AG04449 (cell line): ENCODE results near the gene NTRK2.

Source experiments
- CTCF ChIA-PET: fragments of 350-600 bp; formaldehyde crosslinking; extraction: SDS; loops from one replicate; lab custom pipeline; 2021; ENCODE audit warnings: antibody characterized with exemption; lab: Yijun Ruan, JAX
- POLR2A ChIA-PET: fragments of 400-600, 350-600 bp; formaldehyde crosslinking; extraction: SDS; loops from one replicate; lab custom pipeline; 2020; ENCODE audit warnings: antibody characterized with exemption, inconsistent platforms; lab: Yijun Ruan, JAX
- DNase-seq: peaks from one replicate; pipeline ENCODE4 v3.0.0-alpha.2; 2010; ENCODE audit warnings: low read depth, low spot score
- H3K4me3 ChIP-seq: 2 replicates; pipeline ENCODE4 v1.5.1; 2011; ENCODE audit warnings: low read depth, mild to moderate bottlenecking, control low read depth, low read length
- CTCF ChIP-seq: IDR thresholded peaks from one replicate; pipeline ENCODE4 v1.5.1; 2011; ENCODE audit warnings: mild to moderate bottlenecking, moderate library complexity, low read length, control low read depth, inconsistent platforms; ENCODE audit not compliant: insufficient read depth; ENCODE audit errors: missing control alignments

The NTRK2 gene

GRCh38 chr9:84975926-84976325 lies 306.4 kb downstream of the NTRK2 start:
- no peak overlapping the region for H3K4me3 ChIP-seq
- POLR2A ChIA-PET, result no interaction called here
- DNase-seq, result no peak
- TF ChIP-seq CTCF, result no peak
- CTCF ChIA-PET, result no interaction called here

DNA sequence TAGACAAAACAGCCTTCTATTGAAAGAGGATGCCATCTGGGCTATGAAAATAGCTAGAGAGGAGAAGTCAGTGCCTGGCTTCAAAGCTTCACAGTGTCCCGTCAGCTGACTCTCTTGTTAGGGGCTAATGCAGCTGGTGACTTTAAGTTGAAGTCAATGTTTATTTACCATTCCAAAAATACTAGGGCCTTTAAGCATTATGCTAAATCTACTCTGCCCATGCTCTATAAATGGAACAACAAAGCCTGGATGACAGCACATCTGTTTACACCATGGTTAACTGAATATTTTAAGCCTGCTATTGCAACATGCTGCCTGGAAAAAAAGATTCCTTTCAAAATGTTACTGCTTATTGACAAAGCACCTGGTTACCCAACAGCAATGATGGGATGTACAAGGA lies 309.1 kb downstream of the NTRK2 start:
- H3K4me3 ChIP-seq, result no peak overlapping the region
- no peak for DNase-seq
- ChIA-PET CTCF (no interaction called here), POLR2A (no interaction called here)
- TF ChIP-seq CTCF, result no peak

- CTCF ChIA-PET, result no interaction called here
- no peak for DNase-seq
- no peak overlapping the region for H3K4me3 ChIP-seq
- POLR2A ChIA-PET, result no interaction called here
- no peak for TF ChIP-seq CTCF
Observed at GRCh38 chr9:84983749-84984148, 314.2 kb downstream of the NTRK2 start.

DNA sequence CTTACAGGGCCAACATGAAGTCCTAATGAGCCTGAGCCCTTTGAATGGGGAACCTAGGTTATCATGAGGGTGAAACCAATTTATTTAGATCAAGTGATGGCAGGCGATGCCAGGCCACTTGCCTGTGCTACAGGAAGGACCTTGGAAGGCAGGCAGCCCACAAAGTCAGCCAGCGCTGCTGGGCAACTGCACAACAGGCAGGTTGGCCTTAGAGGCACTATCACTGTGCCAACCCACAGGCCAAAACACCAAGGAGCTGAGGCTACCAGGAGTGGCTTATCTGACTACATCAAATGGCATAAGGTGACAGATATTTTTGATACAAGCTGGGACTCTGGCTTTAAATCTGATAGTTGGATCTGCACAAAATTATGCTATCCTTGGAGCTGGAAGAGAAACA lies 319.1 kb downstream of the NTRK2 start:
- POLR2A ChIA-PET, result no interaction called here
- no peak overlapping the region for H3K4me3 ChIP-seq
- TF ChIP-seq CTCF, result no peak
- CTCF ChIA-PET, result no interaction called here
- DNase-seq, result no peak

DNA sequence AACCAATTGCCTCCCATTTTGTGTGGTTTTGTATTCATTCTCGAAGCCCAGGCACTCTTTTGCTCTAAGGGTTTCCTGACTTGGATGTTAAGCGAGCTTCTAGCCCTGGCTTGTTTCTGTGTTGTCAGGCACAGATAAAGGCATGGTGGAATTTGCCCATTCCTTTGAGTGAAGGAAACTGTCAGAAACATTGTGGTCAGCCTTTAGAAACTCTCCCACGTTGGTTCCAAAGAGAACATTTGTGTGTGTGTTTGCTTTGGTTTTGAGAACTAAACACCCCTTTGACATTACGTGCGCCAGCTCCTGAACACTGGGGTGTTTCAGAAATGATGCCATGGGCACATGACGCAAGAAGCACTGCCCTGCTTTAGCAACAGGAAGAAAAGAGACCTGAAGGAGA lies 320.9 kb downstream of the NTRK2 start:
- ChIA-PET POLR2A (no interaction called here), CTCF (no interaction called here)
- no peak overlapping the region for H3K4me3 ChIP-seq
- no peak for TF ChIP-seq CTCF
- no peak for DNase-seq

- ChIA-PET POLR2A (no interaction called here), CTCF (no interaction called here)
- no peak for TF ChIP-seq CTCF
- no peak overlapping the region for H3K4me3 ChIP-seq
- DNase-seq, result no peak
Observed at GRCh38 chr9:84990850-84991513, 321.5 kb downstream of the NTRK2 start.
